ENCODE measurements around the gene TRIM52. TPM values are rescaled to one million over a fixed set of nuclear protein-coding genes. Genes with fewer than 3 reads are reported as not detected.

The TRIM52 gene
- total and polyA plus RNA-seq, 2 of the 13 experiments (the other 11 are each of a cell fraction or from before 2014, with no cell fraction given): 7.2 to 11.6 TPM

DNA sequence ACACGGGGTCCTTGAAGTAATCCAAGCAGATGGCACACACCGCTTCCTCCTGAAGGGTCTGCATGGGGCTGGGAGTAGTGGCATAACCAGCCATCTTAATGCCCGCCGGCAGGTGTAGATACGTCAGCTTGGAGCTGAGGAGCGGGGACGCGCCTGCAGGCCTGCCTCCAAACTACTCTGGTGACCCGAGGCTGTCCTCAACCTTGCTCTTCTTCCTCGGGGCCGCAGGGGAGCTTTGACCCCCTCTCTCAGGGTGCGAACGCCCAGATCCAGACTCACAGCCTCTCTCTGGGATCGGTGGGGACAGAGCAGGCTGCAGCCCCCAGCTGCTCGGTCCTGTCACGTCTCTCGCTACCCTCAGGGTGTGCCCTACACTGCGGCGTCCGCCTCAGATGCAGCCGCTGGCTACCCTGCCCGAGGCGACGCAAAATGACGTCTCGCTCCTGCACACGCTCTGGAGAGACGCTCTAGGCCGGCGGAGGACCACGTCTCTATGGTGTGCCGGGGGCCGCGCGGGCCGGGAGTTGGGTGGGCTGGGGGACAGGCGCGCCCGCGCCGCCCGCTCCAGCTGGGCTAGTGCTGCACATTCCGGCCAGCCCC is at the start of gene TRIM52 (continued):
- TF ChIP-seq, protein P1, sequence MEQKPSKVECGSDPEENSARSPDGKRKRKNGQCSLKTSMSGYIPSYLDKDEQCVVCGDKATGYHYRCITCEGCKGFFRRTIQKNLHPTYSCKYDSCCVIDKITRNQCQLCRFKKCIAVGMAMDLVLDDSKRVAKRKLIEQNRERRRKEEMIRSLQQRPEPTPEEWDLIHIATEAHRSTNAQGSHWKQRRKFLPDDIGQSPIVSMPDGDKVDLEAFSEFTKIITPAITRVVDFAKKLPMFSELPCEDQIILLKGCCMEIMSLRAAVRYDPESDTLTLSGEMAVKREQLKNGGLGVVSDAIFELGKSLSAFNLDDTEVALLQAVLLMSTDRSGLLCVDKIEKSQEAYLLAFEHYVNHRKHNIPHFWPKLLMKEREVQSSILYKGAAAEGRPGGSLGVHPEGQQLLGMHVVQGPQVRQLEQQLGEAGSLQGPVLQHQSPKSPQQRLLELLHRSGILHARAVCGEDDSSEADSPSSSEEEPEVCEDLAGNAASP (CRISPR knock-in tag; IDR thresholded peaks at IDR 0.05; ENCODE audit: borderline replicate concordance): peak; percentile 68; the same call in 1 of the 2 replicates
- no peak; the same call in 1 of the 2 replicates for TF ChIP-seq SRY (CRISPR knock-in tag; IDR thresholded peaks at IDR 0.05)
- TF ChIP-seq WIZ (CRISPR knock-in tag; IDR thresholded peaks at IDR 0.05): peak; percentile 61; the same call in 1 of the 2 replicates
- TF ChIP-seq ZKSCAN5 (CRISPR knock-in tag; IDR thresholded peaks at IDR 0.05): no peak; the same call in 1 of the 2 replicates
- TF ChIP-seq, protein P2, sequence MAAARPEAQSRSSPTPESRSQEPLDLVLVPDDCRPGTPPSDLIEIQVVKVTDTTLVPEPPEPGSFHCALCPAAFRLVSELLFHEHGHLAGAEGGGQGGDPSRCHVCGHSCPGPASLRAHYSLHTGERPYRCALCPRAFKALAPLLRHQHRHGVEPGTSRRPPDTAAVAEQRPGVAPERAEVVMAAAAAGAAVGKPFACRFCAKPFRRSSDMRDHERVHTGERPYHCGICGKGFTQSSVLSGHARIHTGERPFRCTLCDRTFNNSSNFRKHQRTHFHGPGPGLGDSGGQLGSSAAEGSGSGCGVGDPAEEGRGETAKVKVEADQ (CRISPR knock-in tag; IDR thresholded peaks at IDR 0.05; ENCODE audit: borderline replicate concordance): no peak
- no peak for TF ChIP-seq ZNF768 (CRISPR knock-in tag; IDR thresholded peaks at IDR 0.05)
- TF ChIP-seq ZSCAN22 (CRISPR knock-in tag; IDR thresholded peaks at IDR 0.05): no peak
- TF ChIP-seq HNRNPLL (IDR thresholded peaks at IDR 0.05; ENCODE audit: low read depth, low read length, poor library complexity, severe bottlenecking): peak; percentile 40
- no peak; the same call in 1 of the 2 replicates for TF ChIP-seq JDP2 (CRISPR knock-in tag; IDR thresholded peaks at IDR 0.05; ENCODE audit: borderline replicate concordance)
- TF ChIP-seq ZSCAN21 (CRISPR knock-in tag; IDR thresholded peaks at IDR 0.05; ENCODE audit: borderline replicate concordance): peak; percentile 77; the same call in 1 of the 2 replicates
- TF ChIP-seq THAP11 (CRISPR knock-in tag; IDR thresholded peaks at IDR 0.05): peak; percentile 91
- no peak for TF ChIP-seq PAF1 (CRISPR knock-in tag; IDR thresholded peaks at IDR 0.05)
- TF ChIP-seq, protein P3, sequence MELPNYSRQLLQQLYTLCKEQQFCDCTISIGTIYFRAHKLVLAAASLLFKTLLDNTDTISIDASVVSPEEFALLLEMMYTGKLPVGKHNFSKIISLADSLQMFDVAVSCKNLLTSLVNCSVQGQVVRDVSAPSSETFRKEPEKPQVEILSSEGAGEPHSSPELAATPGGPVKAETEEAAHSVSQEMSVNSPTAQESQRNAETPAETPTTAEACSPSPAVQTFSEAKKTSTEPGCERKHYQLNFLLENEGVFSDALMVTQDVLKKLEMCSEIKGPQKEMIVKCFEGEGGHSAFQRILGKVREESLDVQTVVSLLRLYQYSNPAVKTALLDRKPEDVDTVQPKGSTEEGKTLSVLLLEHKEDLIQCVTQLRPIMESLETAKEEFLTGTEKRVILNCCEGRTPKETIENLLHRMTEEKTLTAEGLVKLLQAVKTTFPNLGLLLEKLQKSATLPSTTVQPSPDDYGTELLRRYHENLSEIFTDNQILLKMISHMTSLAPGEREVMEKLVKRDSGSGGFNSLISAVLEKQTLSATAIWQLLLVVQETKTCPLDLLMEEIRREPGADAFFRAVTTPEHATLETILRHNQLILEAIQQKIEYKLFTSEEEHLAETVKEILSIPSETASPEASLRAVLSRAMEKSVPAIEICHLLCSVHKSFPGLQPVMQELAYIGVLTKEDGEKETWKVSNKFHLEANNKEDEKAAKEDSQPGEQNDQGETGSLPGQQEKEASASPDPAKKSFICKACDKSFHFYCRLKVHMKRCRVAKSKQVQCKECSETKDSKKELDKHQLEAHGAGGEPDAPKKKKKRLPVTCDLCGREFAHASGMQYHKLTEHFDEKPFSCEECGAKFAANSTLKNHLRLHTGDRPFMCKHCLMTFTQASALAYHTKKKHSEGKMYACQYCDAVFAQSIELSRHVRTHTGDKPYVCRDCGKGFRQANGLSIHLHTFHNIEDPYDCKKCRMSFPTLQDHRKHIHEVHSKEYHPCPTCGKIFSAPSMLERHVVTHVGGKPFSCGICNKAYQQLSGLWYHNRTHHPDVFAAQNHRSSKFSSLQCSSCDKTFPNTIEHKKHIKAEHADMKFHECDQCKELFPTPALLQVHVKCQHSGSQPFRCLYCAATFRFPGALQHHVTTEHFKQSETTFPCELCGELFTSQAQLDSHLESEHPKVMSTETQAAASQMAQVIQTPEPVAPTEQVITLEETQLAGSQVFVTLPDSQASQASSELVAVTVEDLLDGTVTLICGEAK (IDR thresholded peaks at IDR 0.05): no peak
- TF ChIP-seq, protein P3 (CRISPR knock-in tag; IDR thresholded peaks at IDR 0.05): no peak; the same call in 1 of the 2 replicates
- TF ChIP-seq SMAD1 (CRISPR knock-in tag; IDR thresholded peaks at IDR 0.05; ENCODE audit: borderline replicate concordance, low read depth): no peak
- TF ChIP-seq, protein P4, sequence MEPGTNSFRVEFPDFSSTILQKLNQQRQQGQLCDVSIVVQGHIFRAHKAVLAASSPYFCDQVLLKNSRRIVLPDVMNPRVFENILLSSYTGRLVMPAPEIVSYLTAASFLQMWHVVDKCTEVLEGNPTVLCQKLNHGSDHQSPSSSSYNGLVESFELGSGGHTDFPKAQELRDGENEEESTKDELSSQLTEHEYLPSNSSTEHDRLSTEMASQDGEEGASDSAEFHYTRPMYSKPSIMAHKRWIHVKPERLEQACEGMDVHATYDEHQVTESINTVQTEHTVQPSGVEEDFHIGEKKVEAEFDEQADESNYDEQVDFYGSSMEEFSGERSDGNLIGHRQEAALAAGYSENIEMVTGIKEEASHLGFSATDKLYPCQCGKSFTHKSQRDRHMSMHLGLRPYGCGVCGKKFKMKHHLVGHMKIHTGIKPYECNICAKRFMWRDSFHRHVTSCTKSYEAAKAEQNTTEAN (CRISPR knock-in tag; conservative IDR thresholded peaks at IDR 0.05): no peak
- TF ChIP-seq MIER3 (CRISPR knock-in tag; IDR thresholded peaks at IDR 0.05; ENCODE audit: borderline replicate concordance): peak; percentile 85; the same call in 1 of the 2 replicates

All from HepG2 (cell line).